GM23248 (cell line): ENCODE measurements around the gene CES4A. TPM values are rescaled to one million over a fixed set of nuclear protein-coding genes. Genes with fewer than 3 reads are reported as not detected.

Source experiments
- DNase-seq: peaks from one replicate; pipeline ENCODE4 v3.0.0-alpha.2; 2015
- H2AFZ ChIP-seq: fragments of 200-600 bp; sonication (generic); 2 replicates; pipeline ENCODE4 v1.6.1; 2016; ENCODE audit warnings: antibody characterized with exemption
- H3F3A ChIP-seq: fragments of 200-600 bp; sonication (generic); 2 replicates; pipeline ENCODE4 v1.6.1; 2016; ENCODE audit warnings: mild to moderate bottlenecking, antibody characterized with exemption, mixed run types; ENCODE audit not compliant: insufficient read depth
- H3K27ac ChIP-seq: fragments of 200-600 bp; sonication (generic); 2 replicates; pipeline ENCODE4 v1.5.1; 2016; ENCODE audit warnings: mild to moderate bottlenecking
- H3K27me3 ChIP-seq: fragments of 200-600 bp; sonication (generic); replicated peaks from 2 replicates; pipeline ENCODE4 v1.6.1; 2016; ENCODE audit warnings: mild to moderate bottlenecking; ENCODE audit not compliant: insufficient read depth
- H3K36me3 ChIP-seq: fragments of 200-600 bp; sonication (generic); 2 replicates; pipeline ENCODE4 v1.6.1; 2016; ENCODE audit warnings: low read depth, mild to moderate bottlenecking
- H3K4me1 ChIP-seq: fragments of 200-600 bp; sonication (generic); 2 replicates; pipeline ENCODE4 v1.6.1; 2016; ENCODE audit warnings: mild to moderate bottlenecking; ENCODE audit not compliant: insufficient read depth
- H3K4me2 ChIP-seq: fragments of 200-600 bp; sonication (generic); one replicate; pipeline ENCODE4 v1.6.1; 2016; ENCODE audit warnings: mild to moderate bottlenecking; ENCODE audit not compliant: unreplicated experiment
- H3K4me3 ChIP-seq: fragments of 200-600 bp; sonication (generic); 2 replicates; pipeline ENCODE4 v1.5.1; 2016; ENCODE audit warnings: mild to moderate bottlenecking
- H3K79me2 ChIP-seq: fragments of 200-600 bp; sonication (generic); 2 replicates; pipeline ENCODE4 v1.6.1; 2016; ENCODE audit warnings: mild to moderate bottlenecking; ENCODE audit not compliant: insufficient read depth
- H3K9ac ChIP-seq: fragments of 200-600 bp; sonication (generic); 2 replicates; pipeline ENCODE4 v1.6.1; 2016; ENCODE audit warnings: mild to moderate bottlenecking
- H3K9me2 ChIP-seq: fragments of 200-600 bp; sonication (generic); 2 replicates; pipeline ENCODE4 v1.6.1; 2016; ENCODE audit warnings: mixed run types, mild to moderate bottlenecking, moderate library complexity; ENCODE audit not compliant: insufficient read depth
- H3K9me3 ChIP-seq: fragments of 200-600 bp; sonication (generic); one replicate; pipeline ENCODE4 v1.6.1; 2017; ENCODE audit warnings: low read depth
- H4K20me1 ChIP-seq: fragments of 200-600 bp; sonication (generic); 2 replicates; pipeline ENCODE4 v1.6.0; 2016; ENCODE audit not compliant: insufficient read depth
- EZH2 ChIP-seq: fragments of 200-600 bp; sonication (generic); IDR thresholded peaks from 2 replicates; pipeline ENCODE4 v1.6.1; 2018; ENCODE audit warnings: antibody characterized with exemption, mild to moderate bottlenecking; ENCODE audit not compliant: insufficient read depth, poor library complexity, severe bottlenecking
- EZH2phosphoT487 ChIP-seq: fragments of 200-600 bp; sonication (generic); IDR thresholded peaks from 2 replicates; pipeline ENCODE4 v1.6.1; 2018; ENCODE audit warnings: antibody characterized with exemption, moderate library complexity, mild to moderate bottlenecking, low read depth; ENCODE audit not compliant: insufficient read depth
- WGBS, 2 experiments: methylation state at CpG; one replicate each; pipeline ENCODE4 v1.1.6; 2015 to 2017; ENCODE audit warnings: low lambda C conversion rate in 2 of 2, low coverage in 1 of 2; ENCODE audit errors: missing lambda C conversion rate in 2 of 2; 5-methylcytosine and 5-hydroxymethylcytosine counted together
- in situ Hi-C: fragments of 300-500 bp; cut with MboI; formaldehyde crosslinking; loops from 2 replicates; pipeline ENCODE4 v1.15.0; 2020
- polyA plus RNA-seq: library from polyadenylated mRNA; unstranded; fragments of >200 nt; fragmentation: Nextera tagmentation; extraction: Ambion mirVana; gene quantifications from 2 replicates; pipeline ENCODE4 v1.2.1, GENCODE V29; 2016
- total RNA-seq: library from RNA; depleted of rRNA; stranded (reverse); fragments of >200 nt; shearing (Covaris generic); gene quantifications from 2 replicates; pipeline ENCODE4 v1.2.3, GENCODE V29; 2014

Gene CES4A
- total and polyA plus RNA-seq, 2 experiments from 2014 or later = 4.5 to 5.0 TPM

DNA sequence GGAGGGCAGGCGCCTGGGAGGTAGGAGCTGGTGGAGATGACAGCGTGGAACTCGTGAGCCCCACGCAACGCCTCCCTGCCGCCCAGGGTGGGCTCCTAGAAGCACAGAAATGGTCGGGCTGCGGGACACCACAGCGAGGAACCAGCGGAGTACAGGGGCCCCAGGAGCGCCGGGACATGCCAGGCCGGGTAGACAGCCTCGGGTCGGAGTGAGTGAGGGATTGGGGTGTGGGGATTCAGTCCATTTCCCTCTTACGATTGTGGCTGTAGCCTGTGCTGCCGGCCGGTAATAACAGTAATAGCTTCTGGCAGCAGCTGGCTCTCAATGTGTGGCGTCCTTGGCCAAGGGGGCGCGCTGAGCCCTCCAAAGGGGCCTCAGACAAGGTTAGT is 39.6 kb upstream of the CES4A start:
- Histone ChIP-seq H2AFZ (peak overlapping the region; percentile 82), H3K27ac (no peak overlapping the region), H3K9me3 (no peaks in the 10 kb centered on the region), H3K4me3 (peak overlapping the region; percentile 71), H3K9ac (no peak overlapping the region), H3K4me1 (peaks cover 4% of the 10 kb centered on the region; the same call in 1 of the 2 replicates), H3K4me2 (peak overlapping the region; percentile 99), H3K36me3 (no peaks in the 10 kb centered on the region; the same call in 1 of the 2 replicates), H3K79me2 (no peaks in the 10 kb centered on the region), H3F3A (0 out of 2 replicates have a peak, but pooled peaks cover 4% of the 10 kb centered on the region), H3K9me2 (no peaks in the 10 kb centered on the region), H4K20me1 (no peaks in the 10 kb centered on the region), H3K27me3 (no peaks in the 10 kb centered on the region; the same call in none of the 2 replicates)
- TF ChIP-seq EZH2 = no peak
- no peak for TF ChIP-seq EZH2phosphoT487
- no peak for DNase-seq
- WGBS, 2 experiments = 7 to 8% methylated on average over 21 of the region's 21 CpGs
- in situ Hi-C loops = no loop called here

GRCh38 chr16:66949472-66949871 is 38.9 kb upstream of the CES4A start:
- no peaks in the 10 kb centered on the region for H3K36me3 ChIP-seq
- 81 to 88% methylated on average over 6 of the region's 6 CpGs for WGBS, 2 experiments
- H3K9ac ChIP-seq = no peak overlapping the region
- DNase-seq = no peak
- TF ChIP-seq EZH2 = no peak
- TF ChIP-seq EZH2phosphoT487 = no peak
- H4K20me1 ChIP-seq = no peaks in the 10 kb centered on the region
- H3K27me3 ChIP-seq = no peaks in the 10 kb centered on the region; the same call in none of the 2 replicates
- in situ Hi-C loops = no loop called here
- H3K9me2 ChIP-seq = no peaks in the 10 kb centered on the region
- no peak overlapping the region for H3K4me3 ChIP-seq
- H3K4me1 ChIP-seq = peaks cover 4% of the 10 kb centered on the region; the same call in 1 of the 2 replicates
- H3K27ac ChIP-seq = no peak overlapping the region
- no peaks in the 10 kb centered on the region for H3K79me2 ChIP-seq
- H3K4me2 ChIP-seq = no peak overlapping the region
- no peaks in the 10 kb centered on the region for H3K9me3 ChIP-seq
- H3F3A ChIP-seq = 0 out of 2 replicates have a peak, but pooled peaks cover 4% of the 10 kb centered on the region
- no peak overlapping the region for H2AFZ ChIP-seq

DNA sequence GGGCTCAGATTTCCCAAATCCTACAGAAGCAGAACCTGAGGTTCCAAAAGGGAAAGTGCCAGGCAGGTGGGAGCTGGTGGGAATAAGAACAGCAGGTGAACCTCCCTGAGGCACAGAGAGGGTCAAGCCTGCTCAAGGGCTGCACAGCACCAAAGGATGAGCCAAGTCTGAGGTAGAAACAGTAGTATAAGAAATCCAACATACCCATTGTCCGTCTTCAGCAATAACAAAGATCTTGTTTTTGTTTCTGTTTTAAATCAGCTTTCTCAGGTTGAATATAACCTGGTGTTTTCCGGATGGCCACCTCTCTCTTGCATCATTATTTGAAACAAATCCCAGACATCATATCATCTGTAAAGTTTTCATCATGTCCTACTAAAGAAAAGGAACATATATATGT is 38.0 kb upstream of the CES4A start:
- no peak overlapping the region for H3K4me3 ChIP-seq
- H2AFZ ChIP-seq = no peak overlapping the region
- 91% methylated on average over 2 of the region's 2 CpGs for WGBS, 2 experiments
- in situ Hi-C loops = loop anchor here (25.0 kb wide), 1 partner anchor 212 kb away; the partner anchor contains the start of genes B3GNT9, FBXL8, HSF4 and NOL3
- H3F3A ChIP-seq = 0 out of 2 replicates have a peak, but pooled peaks cover 4% of the 10 kb centered on the region
- peaks cover 4% of the 10 kb centered on the region; the same call in 1 of the 2 replicates for H3K4me1 ChIP-seq
- no peak overlapping the region for H3K27ac ChIP-seq
- no peaks in the 10 kb centered on the region for H3K9me3 ChIP-seq
- H3K79me2 ChIP-seq = no peaks in the 10 kb centered on the region
- no peak for DNase-seq
- no peak for TF ChIP-seq EZH2
- no peak for TF ChIP-seq EZH2phosphoT487
- no peaks in the 10 kb centered on the region for H3K9me2 ChIP-seq
- no peaks in the 10 kb centered on the region for H3K36me3 ChIP-seq
- no peaks in the 10 kb centered on the region; the same call in none of the 2 replicates for H3K27me3 ChIP-seq
- H3K4me2 ChIP-seq = no peak overlapping the region
- no peaks in the 10 kb centered on the region for H4K20me1 ChIP-seq
- H3K9ac ChIP-seq = no peak overlapping the region

- in situ Hi-C loops = loop anchor here (25.0 kb wide), 1 partner anchor 211 kb away; the partner anchor contains the start of genes B3GNT9, FBXL8, HSF4 and NOL3
- Histone ChIP-seq H4K20me1 (no peaks in the 10 kb centered on the region), H3K79me2 (no peaks in the 10 kb centered on the region), H3K9me2 (no peaks in the 10 kb centered on the region), H3K9ac (no peak overlapping the region), H3K27ac (no peak overlapping the region), H3K4me1 (peaks cover 4% of the 10 kb centered on the region; the same call in 1 of the 2 replicates), H3F3A (0 out of 2 replicates have a peak, but pooled peaks cover 4% of the 10 kb centered on the region), H3K9me3 (no peaks in the 10 kb centered on the region), H3K27me3 (no peaks in the 10 kb centered on the region; the same call in none of the 2 replicates), H2AFZ (no peak overlapping the region), H3K4me3 (no peak overlapping the region), H3K4me2 (no peak overlapping the region), H3K36me3 (no peaks in the 10 kb centered on the region)
- TF ChIP-seq EZH2 = no peak
- TF ChIP-seq EZH2phosphoT487 = no peak
- peak; percentile 38 for DNase-seq
- WGBS, 2 experiments = 59 to 74% methylated on average over 4 of the region's 4 CpGs
These were observed 37.2 kb upstream of the CES4A start for GRCh38 chr16:66950971-66951790.
